ENCODE data around the gene EME2.

- no peak for TF ChIP-seq YY1 (IDR thresholded peaks at IDR 0.05; ENCODE audit: insufficient read depth, insufficient read length)
- no peak for TF ChIP-seq ZNF274 (IDR thresholded peaks at IDR 0.05; ENCODE audit: low read depth, low read length)
Observed at GRCh38 chr16:1724491-1724890, 48.1 kb upstream of the EME2 start.
